LNCaP clone FGC (cell line): ENCODE measurements around the gene C17orf107.

Source experiments
- DNase-seq: peaks from one replicate; pipeline ENCODE4 v3.0.0-alpha.2; 2011; ENCODE audit warnings: low read depth
- H3K4me3 ChIP-seq: 2 replicates; pipeline ENCODE4 v1.5.1; 2011; ENCODE audit warnings: mild to moderate bottlenecking, low read depth, low read length, control low read depth
- CTCF ChIP-seq: IDR thresholded peaks from 2 replicates; pipeline ENCODE4 v1.5.1; 2012; ENCODE audit warnings: mild to moderate bottlenecking; ENCODE audit not compliant: control insufficient read depth, insufficient read depth; ENCODE audit errors: extremely low read depth

The C17orf107 gene

GRCh38 chr17:4891411-4892410, 7.6 kb upstream of the C17orf107 start:
- no peak overlapping the region for H3K4me3 ChIP-seq
- TF ChIP-seq CTCF: no peak
- no peak for DNase-seq

GRCh38 chr17:4892499-4893221, 6.7 kb upstream of the C17orf107 start:
- TF ChIP-seq CTCF: no peak
- no peak for DNase-seq
- no peak overlapping the region for H3K4me3 ChIP-seq

GRCh38 chr17:4893272-4893671, 6.1 kb upstream of the C17orf107 start:
- DNase-seq: no peak
- TF ChIP-seq CTCF: no peak
- no peak overlapping the region for H3K4me3 ChIP-seq

GRCh38 chr17:4893721-4894560, 5.4 kb upstream of the C17orf107 start:
- no peak for DNase-seq
- TF ChIP-seq CTCF: no peak

GRCh38 chr17:4895121-4895520, 4.2 kb upstream of the C17orf107 start:
- H3K4me3 ChIP-seq: no peak overlapping the region
- no peak for DNase-seq
- no peak for TF ChIP-seq CTCF

More at GRCh38 chr17:4893721-4894560, 5.4 kb upstream of the C17orf107 start:
- no peak overlapping the region for H3K4me3 ChIP-seq

- no peak for DNase-seq
- no peak for TF ChIP-seq CTCF
- H3K4me3 ChIP-seq: no peak overlapping the region
Measured at GRCh38 chr17:4895657-4896331, 3.5 kb upstream of the C17orf107 start.
